NB4 (cell line): Measurements from ENCODE around the gene ACACB.

Experiments
- POLR2A ChIP-seq: IDR thresholded peaks from 2 replicates; pipeline ENCODE4 v1.6.1; 2011; ENCODE audit warnings: mild to moderate bottlenecking; ENCODE audit not compliant: insufficient read length; ENCODE audit errors: extremely low read depth
- TF ChIP-seq, protein P1 (sequence below): IDR thresholded peaks from 2 replicates; pipeline ENCODE4 v1.6.1; 2011; ENCODE audit warnings: low read depth, low read length
- TF ChIP-seq, protein P2 (sequence below): IDR thresholded peaks from one replicate; pipeline ENCODE4 v1.5.1; 2012; ENCODE audit warnings: low read depth, low read length

GRCh38 chr12:109258201-109258600 lies 141.8 kb downstream of the ACACB start:
- TF ChIP-seq, protein P1, sequence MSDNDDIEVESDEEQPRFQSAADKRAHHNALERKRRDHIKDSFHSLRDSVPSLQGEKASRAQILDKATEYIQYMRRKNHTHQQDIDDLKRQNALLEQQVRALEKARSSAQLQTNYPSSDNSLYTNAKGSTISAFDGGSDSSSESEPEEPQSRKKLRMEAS: no peak
- TF ChIP-seq POLR2A: no peak
- TF ChIP-seq, protein P2, sequence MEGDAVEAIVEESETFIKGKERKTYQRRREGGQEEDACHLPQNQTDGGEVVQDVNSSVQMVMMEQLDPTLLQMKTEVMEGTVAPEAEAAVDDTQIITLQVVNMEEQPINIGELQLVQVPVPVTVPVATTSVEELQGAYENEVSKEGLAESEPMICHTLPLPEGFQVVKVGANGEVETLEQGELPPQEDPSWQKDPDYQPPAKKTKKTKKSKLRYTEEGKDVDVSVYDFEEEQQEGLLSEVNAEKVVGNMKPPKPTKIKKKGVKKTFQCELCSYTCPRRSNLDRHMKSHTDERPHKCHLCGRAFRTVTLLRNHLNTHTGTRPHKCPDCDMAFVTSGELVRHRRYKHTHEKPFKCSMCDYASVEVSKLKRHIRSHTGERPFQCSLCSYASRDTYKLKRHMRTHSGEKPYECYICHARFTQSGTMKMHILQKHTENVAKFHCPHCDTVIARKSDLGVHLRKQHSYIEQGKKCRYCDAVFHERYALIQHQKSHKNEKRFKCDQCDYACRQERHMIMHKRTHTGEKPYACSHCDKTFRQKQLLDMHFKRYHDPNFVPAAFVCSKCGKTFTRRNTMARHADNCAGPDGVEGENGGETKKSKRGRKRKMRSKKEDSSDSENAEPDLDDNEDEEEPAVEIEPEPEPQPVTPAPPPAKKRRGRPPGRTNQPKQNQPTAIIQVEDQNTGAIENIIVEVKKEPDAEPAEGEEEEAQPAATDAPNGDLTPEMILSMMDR: no peak
